DMS114 treated with DMSO at 0.1 percent for 48 hours (cell line): ENCODE measurements around the gene TMEM171.

Experiments used
- DNase-seq: peaks from one replicate; lab custom pipeline; 2025; ENCODE audit not compliant: unreplicated experiment; lab: John Stamatoyannopoulos, UW

TMEM171 gene

DNA sequence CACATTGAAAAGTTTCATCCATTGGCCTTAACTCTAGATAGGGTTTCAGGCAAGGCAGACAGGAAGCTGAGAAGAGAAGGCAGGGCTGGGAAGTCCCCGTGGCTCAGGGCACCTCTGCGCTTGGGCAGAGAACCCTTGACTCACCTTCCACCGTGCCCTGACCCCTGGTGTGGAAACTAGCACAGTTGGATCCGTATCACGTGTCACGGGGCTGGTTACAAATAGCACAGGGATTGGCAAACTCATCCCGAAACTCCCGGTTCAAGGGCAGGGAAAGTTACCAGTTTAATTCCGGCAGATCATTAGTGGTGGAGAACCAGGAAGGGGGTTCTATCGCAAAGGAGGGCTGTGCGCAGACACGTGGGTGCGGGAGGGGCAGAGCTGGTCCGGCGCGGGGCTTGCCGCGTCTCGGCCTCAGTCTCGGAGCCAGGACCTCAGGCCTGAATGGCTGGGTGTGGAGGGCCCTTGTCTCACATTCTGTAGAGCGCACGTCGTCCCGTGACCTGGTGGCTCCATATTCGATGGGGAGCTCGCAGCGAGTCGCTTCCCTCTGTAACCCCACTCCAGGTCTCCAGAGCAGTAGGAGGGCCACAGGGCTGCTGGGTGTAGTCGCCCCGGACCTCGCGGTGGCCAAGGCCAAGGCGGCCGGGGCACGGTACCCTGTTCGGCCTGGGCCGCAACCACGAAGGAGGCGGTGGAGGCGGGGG is 771 bp upstream of the TMEM171 start:
- no peak for DNase-seq

DNA sequence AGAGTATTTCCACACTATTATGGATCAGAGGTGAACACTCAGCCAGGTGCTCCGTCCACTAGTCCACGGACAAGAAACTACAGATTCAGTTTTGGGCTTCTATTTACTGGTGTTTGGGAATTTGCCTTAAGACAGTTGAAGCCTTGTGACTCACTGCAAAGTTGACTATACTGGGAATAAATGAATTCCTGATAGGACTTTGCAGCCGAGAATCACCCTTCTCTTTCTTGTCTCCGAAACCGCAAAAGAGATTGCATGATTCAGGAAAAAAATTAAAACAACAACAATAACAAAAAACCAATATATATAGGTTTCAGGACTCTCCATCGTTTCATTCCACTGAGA is 716 bp downstream of the TMEM171 start:
- DNase-seq = no peak

DNA sequence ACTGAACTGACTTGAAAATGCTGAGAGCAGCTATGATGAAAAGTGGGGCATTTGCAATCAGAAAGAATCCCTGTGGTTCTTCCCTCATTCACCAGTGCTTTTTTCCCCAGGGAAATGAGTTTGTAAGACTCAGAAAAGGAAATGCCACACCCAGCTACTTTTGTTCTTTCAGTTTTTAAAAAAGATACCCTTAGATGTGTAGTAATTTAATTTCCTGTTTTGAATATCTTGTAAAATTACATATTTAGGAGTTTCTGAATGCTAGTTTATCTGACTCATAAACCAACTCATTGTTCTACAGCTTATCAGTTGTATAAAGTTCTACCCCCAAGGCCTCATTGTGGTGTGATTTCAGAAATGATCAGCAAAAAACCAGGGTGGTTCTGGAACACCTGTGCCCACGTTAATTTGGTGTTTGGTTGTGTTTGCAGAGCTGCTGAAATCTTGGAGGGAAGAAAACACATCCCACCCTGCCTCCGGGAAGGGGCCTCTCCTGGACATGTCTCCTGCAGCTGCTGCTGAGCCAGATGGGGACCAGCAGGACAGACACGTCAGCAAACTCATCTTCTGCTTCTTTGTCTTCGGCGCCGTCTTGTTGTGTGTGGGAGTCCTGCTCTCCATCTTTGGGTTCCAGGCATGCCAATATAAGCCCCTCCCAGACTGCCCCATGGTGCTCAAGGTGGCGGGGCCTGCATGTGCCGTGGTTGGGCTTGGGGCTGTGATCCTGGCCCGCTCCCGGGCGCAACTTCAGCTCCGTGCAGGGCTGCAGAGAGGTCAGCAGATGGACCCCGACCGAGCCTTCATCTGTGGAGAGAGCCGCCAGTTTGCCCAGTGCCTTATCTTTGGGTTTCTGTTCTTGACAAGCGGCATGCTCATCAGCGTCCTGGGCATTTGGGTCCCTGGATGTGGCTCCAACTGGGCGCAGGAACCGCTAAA is 2.8 kb downstream of the TMEM171 start:
- DNase-seq = no peak

DNA sequence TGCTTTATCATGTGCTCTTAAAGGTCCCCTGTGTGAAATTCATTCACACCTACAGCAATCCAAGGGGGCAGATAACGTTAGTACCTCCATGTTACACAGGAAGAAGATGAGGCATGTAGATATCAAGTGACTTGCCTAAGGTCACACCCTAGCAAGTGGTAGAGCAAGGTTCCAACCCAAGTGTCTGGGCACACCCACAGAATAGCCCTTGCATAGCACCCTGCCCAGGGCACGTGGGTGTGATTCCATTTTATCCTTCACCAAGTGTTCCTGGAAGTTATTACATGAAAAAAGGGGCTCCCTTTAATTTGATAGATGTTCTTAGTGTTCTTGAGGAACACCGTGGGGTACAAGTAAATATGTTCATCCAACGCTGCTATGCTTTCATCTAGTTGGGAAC is 4.9 kb downstream of the TMEM171 start:
- no peak for DNase-seq

DNA sequence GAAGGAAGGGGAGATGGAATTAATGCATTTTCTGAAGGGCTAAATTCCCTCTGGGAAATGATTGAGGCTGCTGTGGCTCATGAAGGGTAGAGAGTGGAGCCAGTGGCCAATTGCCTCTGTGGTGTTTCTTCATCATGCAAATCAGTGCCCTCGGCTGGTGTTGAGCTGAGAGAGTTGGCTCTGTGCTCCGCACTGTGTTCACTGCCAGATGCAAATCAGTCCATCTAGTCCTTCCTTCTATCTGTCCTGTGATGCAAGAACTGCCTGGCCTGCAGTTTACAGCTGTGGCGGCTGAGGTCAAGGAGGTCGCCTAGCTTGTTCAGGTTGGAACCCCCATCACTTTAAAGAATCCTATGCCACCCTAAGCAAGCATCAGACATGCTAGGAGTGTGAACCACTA is 6.0 kb downstream of the TMEM171 start:
- DNase-seq = no peak

DNA sequence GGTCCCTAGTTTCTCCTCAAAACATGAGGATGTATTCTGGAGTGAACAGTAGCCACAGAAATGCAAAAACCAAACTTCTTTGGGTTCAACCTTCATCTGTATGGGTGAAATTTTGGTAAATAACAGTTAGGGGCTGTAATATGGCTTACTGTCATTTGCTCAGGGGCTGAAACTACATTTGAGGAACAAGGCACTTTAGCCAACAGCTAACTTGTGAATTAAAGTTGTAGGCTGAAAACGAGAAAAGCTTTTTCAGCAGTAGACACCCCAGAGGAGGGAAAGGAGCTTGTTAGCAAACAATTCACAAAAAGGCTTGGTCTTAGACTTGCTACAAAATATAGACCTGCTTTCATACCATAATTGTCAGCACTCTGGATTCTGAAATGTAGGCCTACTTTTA is 6.6 kb downstream of the TMEM171 start:
- no peak for DNase-seq

DNA sequence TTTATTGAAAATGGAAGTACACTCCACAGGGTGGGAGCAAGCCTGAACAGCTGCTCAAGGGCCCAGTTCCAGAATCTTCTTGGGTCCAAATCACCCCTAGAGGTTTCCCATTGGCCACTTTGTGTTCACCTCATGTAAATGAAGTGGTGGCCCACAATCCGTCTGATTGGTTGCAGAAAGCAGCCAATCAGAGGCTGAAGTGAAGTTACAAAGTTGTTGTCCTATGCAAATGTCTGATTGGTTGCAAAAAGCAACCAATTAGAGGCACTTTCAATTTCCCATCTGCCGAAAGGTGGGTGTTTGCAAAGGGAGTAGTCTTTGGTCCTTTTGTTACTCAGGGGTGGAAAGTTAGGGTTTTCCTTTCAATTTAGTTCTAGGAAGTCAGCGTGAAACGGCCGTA is 8.8 kb downstream of the TMEM171 start:
- no peak for DNase-seq

DNA sequence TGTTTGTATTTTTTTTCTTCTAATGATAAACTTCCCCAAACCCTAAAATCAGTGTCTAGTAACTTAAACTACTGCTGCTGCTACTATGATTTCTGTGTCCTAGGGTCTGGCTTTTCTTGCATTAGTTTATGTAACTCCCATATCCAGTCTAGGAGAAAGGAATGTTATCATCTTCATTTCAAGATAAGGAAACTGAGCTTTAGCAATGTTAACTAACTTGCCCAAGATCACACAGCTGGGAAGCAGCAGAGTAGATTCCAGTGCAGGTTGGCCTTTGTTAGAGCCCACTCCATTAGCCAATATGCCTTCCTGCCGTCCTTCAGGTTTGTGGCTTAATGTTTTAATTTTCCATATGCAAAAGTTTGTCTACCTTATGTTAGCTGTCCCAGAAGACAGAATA is 10.4 kb downstream of the TMEM171 start:
- DNase-seq = no peak

DNA sequence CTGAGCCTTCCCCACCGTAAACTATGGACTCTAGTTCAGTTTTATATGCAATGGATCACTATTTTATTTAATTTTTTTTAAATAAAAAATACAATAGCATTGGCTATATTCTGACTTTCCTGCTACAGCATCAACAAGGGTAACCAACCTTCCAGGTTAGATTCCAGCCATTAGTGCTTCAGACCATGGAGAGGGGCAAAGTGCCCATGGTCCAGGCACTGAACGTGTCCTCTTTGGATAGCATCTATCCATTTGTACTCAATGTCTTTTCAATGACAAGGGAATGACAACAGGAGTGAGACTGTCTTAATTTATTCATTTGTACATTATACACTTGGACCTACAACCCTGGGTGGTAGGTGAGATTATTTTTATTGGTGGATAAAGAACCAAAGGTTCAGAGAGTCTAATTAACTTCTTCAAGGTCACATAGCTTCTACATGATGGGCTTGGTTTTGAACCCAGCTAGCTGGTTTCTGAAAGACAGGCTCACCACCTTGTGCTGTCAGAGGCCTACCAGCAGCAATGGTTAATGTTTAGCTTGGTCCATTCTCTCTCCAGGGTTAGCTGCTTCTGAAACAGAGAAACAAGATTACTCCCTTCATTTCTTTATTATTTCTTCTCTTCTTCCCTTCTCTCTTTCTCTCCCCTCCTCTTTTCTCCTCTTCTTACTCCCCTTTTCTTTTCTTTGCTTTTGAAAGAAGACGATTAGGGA is 11.5 kb downstream of the TMEM171 start:
- no peak for DNase-seq

DNA sequence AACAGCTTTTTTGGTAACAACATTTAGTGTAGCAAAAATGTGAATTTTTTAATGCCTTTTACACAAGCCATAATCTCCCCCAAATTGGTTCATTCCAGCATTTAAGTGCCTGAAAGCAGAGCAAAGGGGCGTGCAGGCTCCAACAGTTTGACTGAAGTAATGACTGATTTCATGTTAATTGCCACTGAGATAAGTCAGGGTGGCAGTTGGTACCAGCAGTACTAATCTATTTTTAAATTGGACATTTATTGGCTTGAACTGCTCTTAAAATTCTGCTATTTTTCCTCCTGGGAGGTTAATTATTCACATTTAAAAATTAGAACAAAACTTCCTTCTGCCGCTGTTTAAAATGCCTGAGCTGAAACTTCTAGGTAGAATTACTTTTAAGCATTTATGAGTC is 12.4 kb downstream of the TMEM171 start:
- DNase-seq = no peak

DNA sequence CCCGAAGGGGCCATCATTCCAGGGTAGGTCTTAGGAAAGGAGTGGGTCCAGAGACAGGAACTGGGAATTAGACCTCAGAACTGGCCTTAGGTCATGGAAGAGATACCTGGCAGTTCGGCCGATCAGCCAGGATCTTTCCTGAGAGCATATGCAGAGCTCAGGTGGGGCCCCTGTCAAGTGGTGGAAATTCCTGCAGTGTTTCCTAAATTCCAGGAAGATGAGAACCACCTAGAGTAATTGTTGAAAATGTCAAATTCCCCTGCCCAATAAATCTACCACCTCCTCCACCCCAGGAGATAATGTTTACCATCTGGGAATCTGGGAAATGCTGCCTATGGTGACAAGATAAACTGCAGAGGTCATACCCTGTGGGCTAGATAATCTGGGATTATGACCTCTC is 14.6 kb downstream of the TMEM171 start:
- no peak for DNase-seq

DNA sequence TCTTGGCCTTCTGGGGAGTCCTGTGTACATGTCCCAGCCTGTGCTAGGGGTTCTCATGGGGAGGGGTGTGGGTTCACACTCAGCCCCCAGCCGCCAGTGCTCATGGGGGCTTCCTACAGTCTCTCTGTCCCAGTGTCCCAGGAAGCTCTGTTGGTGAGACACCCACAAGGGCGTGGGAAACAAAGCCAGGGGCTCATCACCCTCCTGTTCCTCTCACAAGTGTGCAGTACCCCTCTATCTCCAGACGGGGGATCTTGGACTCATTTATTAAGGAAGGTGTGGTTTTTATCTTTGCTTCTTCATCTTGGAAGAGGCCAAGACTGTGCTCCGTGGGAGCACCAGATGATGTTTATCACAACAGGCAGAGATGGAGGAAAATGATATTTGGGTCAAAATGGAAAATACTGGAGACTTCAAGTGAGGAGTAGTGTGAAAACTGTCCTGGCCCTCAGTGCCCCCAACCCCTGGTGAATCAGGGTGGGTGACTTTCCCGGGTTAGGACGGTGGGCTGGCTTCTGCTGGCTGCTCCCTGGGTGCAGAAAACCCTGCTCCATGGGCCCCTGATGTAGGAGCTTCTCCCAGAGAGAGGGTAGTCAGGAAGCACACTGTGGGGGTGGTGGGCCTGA is 15.2 kb downstream of the TMEM171 start:
- peak; percentile 22 for DNase-seq

DNA sequence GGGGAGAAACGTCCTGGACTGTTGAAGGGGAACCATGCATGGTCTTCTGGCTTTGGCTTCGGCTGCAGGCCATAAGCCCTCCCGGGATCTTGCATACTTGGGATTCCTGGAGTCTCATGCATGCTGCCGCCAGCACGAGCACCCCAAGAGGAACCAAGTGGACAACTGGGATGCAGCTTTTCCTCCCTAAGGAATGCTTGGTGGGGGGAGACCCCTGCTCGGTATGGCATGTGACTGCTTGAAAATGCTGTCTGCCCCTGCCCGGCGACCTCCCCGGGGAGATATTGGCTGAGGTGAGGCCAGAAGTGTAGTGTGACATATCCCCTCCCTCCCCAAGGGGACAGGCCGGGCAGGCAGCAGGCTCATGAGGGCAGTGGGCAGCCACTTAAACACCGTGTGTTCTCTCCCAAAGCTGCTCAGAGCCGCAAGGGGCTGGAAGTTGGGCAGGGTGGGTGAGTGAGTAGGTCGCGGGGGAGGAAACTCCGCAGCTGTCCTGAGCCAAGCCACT is 15.7 kb downstream of the TMEM171 start:
- DNase-seq = no peak

DNA sequence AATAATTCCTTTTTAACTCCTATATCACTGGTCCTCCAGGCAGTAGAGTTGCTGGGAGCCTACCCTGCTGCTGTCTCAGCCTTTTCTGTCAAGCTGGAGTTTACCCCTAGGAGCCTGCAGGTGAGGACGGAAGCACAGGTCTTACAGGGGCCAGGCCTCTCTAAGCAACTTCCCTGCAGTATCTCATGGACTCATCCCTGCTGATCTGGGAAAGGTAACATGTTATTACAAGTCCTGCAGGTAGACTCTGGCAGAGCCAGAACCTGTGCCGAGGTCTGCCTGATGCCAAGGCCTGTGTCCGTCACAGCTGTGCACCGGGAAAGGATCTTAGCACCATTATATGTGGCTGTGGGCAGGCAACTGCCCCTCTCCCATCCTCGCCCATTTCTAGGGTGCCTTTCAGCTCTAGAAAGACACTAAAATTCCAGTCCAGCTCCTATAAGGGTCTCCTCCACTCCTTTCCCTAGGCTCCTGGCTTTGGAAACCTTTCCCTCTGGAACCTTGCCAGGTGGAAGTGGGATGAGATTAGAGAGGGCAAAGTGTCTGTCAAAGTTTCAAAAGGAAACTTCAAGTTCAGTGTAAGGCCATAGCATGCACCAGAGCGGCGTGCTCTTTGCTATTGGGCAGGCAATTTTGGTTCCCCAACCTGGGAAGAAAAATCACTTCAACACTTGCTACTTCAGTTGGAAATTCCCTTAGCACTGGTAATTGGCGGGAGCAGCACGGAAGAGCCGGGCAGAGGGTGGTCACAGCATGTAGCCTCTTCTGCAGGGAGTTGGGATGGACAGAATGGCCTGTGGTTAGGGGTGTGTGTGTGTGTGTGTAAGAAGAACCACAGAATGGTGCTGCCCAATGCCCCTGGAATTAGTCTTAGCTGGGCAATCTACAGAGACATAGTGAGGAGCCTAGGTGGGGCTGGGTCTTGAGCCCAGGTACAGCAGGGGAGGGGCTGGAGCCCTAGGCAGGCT is 17.5 kb downstream of the TMEM171 start:
- DNase-seq = no peak

DNA sequence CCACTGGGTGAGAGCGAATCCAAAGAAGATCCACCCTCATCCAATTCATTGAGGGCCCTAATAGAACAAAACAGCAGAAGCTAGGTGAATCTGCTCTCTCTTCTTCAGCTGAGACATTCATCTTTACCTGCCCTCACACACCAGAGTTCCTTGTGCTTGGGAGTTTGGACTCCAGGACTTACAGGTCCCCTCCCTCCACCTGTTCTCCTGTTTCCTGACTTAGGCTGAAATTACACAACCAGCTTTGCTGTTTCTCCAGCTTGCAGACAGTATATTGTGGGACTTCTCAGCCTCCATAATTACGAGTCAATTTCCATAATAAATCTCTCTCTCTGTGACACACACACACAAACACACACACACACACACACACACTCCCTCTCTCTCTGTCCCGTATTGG is 19.1 kb downstream of the TMEM171 start:
- DNase-seq = no peak

DNA sequence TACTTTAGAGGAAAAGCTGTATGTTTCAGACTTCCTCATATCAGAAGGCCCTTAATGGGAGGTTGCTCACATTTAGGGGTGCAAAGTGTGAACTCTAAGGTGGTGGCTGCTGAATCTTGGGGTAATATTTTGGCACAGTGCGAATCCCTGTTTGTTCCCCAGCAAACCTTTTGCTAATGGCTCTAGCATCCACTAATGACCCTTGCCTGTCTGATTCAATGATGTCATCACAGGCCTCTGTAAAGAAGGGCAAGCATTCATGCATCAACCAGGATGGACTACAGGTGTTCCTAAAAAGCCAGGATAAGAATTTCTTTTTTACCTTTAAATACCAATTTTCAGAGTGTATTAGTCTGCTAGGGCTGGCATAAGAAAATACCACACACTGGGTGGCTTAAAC is 20.4 kb downstream of the TMEM171 start:
- no peak for DNase-seq

DNA sequence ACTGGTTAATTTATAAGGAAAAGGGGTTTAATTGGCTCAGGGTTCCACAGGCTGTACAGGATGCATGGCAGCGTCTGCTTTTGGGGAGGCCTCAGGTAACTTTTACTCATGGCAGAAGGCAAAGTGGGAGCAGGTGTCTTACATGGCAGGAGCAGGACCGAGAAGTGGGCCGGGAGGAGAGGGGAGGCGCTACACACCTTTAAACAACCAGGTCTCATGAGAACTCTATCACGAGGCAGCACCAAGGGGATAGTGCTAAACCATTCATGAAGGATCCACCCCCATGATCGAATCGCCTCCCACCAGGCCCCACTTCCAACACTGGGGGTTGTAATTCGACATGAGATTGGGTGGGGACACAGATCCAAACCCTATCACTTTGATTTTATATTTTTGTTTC is 21.7 kb downstream of the TMEM171 start:
- no peak for DNase-seq

DNA sequence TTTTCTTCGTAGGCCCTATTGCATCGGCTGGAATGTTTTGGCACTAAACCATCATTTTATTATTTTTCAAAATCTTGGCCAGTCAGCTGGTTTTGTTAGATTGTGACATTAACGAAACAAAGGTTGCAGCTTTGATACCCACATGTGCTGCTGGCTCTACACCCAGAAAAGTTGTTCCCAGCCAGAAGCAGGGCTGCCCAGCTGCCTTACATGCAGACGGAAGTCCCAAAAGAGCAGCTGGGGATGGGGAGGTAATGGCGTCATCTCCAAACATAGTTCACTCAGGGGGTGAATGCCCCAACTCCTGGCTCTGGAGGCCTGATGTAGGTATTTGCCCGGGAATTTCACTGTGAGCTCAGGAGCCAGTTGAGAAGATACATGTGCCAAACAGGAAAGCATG is 23.3 kb downstream of the TMEM171 start:
- DNase-seq = no peak

DNA sequence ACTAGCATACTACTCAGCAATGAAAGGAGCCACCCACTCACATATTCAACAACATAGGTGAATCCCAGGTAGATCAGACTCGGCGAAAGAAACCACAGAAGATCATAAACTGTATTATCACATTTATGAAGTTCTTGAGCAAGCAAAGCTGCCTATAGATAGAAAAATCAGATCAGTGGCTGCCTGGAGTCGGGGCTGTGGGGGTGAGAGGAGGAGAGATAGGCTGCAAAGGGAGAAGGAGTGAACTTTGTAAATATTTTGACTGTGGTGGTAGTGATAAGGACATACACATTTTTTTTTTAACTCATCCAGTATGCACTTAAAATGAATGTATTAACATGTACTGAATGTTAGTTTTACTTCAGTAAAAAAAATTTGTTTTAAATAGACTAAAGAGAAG is 29.2 kb downstream of the TMEM171 start:
- DNase-seq = no peak

DNA sequence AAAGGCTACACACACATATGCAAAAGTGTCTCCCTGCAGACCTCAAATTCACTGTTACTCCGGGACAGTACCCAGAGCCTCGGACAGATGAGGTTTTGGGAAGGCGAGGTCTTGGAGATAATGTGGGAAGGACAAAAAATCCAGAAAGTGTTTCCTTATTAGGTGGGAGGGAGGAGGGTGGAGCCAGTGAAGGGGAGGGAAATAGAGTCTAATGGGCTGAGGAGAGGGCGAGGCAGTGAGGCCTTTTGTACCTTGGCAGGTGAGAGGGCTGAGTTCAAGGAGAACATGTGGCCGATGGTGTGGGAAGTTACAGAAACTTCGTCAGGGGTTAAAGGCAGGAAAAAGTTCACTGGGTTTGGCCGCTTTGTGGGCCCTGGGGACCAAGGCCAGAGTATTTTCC is 30.5 kb downstream of the TMEM171 start:
- no peak for DNase-seq
